Activated T-cell treated with anti-CD3 and anti-CD28 coated beads, Interleukin-2, amount 50 U/mL, for 1 hour (primary cell): ENCODE results near the gene SLBP.

Experiments used
- DNase-seq: peaks from one replicate; pipeline ENCODE4 v3.0.0-alpha.2; 2020

Gene SLBP

DNA sequence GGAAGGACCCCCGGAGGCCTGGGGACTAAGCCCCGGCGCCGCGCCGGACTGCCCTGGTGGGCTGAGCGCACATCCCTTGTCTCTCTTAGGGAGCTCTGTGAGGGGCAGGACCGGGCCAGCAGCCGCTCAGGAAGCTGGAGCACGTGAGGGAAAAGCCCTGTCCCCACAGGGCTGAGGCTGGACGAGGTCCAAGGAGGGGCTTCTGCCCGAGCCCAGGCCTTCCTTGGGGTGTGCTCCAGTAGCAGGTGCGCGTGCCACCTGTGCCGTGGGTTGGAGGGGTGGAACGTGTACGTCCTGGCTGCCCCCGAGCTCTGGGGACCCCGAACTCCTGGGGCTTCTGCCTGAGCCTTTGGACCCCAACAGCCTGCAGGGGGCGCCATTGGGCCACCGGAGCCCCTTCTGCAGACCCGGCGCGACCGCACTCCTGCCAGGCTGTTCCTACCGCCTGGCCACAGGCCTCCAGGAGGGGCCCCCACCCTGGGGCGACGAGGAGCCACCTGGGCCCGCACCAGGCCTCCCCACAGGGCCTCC is 36.4 kb upstream of the SLBP start:
- peak; percentile 78 for DNase-seq

DNA sequence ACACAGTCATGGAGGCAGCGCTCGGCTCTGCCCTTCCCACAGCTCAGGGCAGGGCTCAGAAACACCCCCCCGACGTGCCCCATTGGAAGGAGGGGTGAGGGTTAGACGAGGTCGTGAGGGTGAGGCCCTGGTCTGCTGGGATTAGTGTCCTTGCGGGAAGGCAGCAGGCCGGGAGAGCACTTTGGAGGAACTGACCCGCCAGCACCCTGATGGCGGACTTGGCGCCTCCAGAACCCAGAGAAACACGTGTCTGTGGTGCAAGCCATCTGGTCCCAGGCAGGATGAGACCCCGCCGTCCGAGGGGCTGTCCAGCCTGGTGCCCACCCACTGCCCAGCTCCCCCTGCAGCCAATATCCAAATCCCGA is 35.5 kb upstream of the SLBP start:
- no peak for DNase-seq

DNA sequence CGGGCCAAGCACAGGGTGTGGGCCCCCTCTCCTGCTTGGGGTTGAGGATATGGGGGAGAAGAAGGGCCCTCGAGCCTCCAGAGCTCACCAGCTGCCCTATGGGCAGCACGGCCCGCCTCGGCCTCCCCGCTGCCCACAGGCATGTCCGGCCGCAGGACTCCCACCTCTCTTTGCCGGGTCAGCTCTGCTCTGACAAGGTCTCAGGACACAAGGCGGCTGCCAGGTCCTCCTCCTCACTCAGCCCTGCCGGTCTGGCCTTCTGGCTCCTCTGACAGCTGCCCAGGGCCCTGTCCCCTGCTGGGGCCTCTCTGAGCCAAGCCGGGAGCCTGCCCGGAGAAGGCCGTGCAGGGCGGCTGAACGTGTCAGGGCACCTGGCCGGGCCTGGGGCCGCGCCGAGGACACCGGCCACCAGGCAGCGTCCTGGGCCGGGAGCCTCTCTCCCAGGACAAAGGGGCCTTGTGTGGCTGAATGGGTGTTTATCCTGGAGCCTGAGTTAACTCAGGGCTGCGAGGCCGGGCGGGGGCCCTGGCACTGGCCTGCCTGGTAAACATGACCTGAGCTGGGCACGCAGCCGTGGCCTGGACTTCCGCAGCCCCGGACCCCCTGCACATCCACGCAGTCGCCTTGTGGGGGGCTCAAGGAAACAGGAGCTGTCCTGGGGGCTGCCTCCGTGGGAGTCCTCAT is 34.9 kb upstream of the SLBP start:
- no peak for DNase-seq

DNA sequence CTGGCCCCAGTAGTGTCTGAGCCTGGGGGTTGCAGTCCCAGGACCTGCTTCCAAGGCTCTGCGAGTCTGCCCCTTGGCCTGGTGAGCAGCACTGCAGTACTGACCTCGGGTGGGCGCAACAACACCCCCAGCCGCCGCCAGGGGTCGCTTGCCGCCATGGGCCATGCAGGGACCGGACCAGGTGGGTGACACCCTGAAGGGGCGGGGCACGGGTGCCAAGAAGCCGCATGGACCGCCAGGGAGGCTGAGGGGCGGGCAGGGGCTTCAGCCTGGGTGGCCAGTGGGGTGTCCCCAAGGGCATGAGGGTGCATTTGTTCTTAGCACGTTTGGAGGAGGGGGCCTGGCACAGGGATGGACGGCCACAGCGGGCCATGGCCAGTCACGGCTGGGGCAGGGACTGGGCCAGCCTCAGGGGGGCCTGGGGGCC is 34.2 kb upstream of the SLBP start:
- peak; percentile 77 for DNase-seq

DNA sequence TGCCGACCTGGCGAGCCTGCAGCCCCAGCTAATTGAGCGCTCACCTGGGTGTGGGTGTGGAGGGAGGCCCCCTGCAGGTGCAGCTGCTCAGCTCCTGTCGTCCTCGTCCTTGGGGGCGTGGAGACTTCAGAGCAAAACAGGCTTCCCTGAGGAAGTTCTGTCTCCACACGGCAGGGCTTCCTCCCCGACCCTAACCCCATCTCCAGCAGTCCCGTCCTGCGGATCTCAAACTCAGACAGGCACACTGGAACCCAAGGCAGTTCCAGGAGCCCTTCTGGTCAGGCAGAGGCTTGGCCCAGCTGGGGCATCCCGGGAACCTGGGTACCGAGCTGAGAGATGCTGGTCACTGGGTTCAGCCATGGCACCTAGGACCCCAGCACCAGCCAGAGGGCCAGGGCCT is 33.6 kb upstream of the SLBP start:
- DNase-seq = no peak

DNA sequence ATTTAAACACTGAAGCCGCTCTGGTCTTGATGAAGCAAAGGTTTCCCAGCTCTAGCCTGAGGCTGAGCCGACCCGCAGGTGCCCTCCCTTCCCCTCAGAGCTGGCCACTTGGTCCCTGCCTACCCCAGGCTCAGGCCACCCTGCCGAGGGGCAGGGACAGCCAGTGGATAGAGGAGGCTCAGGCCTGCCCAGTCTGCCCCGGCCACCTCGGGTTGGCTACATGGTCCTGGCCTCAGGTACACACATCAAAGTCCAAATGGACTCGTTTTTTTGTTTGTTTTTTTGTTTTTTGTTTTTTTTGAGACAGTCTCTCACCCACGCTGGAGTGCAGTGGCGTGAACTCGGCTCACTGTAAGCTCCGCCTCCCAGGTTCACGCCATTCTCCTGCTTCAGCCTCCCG is 33.0 kb upstream of the SLBP start:
- DNase-seq = no peak

DNA sequence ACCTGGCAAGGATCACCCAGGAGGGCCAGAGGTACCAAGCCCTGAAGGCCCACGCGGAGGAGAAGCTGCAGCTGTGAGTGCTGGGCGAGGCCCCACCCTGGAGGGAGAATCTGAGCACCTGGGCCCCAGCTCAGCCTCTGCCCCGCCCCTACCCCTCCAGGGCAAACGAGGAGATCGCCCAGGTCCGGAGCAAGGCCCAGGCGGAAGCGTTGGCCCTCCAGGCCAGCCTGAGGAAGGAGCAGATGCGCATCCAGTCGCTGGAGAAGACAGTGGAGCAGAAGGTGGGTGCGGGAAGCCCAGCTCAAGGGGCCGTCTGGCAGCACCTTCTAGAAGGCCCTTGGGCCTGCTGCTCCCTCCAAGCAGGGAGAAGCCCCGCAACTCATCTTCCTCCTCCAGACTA is 32.4 kb upstream of the SLBP start:
- DNase-seq = no peak

DNA sequence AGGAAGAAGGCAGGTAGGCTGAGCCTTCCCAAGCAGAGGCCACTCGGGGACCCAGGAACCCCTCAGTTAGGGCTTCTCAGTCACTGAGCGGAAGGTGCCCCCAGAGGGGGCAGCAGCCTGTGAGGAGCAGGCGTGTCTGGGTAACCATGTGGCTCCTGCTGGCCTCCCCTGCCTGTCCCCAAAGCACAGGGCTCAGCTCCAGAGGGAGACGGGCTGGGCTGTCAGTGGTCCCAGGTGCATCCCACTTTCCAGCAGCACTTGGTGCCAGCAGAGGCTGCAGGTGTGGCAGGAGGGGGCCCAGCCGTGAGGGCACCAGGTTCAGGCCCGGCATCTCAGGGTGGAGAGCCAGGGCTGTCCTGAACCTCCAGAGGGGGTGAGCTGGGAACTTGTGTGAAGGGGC is 31.9 kb upstream of the SLBP start:
- DNase-seq = no peak

DNA sequence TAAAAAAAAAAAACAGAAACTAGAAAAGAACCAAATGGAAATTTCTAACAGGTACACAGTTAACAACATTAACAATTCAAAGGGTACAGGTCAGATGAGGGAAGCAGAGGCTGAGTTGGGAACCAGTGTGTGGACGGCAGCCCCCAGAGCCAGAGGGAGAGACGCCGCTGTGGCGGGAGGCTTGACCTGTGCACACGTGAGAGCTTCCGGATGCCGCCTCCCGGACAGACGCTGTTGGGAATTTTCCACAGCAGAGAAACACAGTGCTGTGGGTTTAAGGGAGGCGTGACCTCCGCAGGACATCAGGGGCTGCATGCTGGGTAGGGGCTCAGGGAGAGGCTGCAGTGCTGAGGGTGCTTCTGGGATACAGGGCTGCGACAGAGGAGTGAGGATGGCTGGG is 31.4 kb upstream of the SLBP start:
- DNase-seq = no peak

DNA sequence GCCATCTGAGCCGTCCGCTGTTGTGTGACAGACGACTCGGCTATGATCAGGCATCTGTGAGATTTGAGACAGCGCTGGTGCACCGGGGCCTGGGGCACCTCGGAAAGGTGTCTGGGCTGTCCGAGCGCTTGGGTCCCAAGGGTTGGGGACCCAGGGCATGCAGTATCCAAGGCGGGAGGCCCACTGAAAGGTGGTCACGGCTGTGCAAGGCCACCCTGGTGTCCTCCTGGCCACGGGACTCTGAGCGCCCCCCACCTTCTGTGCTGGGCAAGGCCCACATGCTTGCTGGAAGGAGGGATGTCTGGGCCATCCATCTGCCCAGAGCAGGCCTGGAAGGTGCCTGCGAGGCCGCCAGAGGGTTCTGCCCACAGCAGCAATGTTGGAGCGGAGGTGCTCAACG is 29.1 kb upstream of the SLBP start:
- no peak for DNase-seq

DNA sequence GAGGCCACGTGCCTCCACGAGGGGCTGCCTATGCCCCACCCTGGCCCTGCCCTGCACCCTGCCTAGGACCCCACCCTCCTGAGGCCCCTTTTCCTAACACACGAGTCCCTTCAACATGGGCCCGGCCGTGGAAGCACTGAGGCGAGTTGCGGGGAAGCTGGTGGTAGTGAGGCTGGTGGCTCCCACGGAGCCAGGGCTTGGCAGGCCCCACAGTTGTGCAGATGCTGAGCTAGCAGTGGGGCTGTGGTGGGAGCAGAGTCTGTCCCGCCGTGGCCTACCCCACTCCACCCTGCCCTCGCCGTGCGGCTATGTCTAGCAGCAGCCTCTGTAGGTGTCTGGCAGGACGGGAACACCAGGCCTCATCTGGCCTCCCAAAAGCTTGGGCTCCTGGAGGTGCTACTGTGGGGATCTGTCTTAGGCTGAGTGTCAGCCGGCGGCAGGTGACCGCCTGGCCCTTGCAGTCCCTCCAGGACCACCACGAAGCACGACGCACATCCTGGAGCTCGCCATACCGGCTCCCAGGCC is 28.0 kb upstream of the SLBP start:
- DNase-seq = no peak

DNA sequence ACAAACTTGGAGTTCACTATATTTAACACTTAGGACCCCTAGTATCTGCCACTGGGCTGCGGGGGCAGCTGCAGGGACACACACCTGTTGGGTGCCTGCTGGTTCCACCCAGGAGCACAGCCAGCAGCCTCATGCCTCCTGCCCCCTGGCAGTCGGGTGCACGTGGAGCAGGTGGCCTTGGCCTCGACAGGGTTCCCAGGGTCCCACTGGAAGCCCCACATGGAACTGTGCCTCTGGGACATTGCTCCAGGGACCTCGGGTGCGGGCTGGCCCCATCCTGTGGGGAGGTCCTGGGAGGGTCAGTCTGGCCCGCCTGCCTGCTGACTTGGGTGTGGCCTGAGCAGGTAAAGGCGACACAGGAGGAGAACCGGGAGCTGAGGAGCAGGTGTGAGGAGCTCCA is 27.2 kb upstream of the SLBP start:
- no peak for DNase-seq

DNA sequence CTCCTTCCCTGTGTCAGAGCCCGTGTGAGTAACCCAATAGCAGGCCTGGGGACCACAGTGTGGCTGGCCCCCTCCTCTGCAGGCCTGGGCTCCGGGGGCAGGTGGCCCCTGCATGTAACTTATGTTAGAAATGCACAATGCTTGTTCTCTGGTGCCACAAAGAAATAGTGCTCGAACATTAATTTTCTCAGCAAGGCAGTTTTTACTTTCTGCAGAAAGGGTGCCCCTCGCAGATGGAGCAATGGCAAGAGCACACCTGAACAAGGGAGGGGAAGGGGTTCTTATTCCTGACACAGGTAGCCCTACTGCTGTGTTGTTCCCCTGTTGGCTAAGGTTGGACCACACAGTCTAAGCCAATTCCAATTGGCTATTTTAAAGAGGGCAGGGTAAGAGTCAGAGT is 26.3 kb upstream of the SLBP start:
- DNase-seq = no peak

DNA sequence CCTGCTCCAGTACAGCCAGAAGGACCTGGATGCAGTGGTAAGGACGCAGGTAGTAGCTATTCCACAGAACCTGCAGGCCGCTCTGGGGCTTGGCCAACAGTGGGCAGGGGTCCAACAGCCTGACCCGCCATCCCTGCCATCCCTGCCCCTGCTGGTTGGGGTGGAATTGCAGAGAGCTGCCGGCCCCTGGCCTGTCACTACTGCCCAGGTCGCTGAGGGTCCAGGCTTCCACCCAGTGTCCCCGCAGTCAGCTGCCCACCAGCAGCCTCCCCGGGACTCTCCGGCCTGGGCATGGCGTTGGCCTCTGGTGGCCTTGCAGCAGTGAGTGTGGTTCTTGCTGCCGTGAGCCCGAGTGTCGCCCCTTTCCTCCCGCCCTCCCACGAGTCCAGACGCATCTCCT is 25.5 kb upstream of the SLBP start:
- no peak for DNase-seq

DNA sequence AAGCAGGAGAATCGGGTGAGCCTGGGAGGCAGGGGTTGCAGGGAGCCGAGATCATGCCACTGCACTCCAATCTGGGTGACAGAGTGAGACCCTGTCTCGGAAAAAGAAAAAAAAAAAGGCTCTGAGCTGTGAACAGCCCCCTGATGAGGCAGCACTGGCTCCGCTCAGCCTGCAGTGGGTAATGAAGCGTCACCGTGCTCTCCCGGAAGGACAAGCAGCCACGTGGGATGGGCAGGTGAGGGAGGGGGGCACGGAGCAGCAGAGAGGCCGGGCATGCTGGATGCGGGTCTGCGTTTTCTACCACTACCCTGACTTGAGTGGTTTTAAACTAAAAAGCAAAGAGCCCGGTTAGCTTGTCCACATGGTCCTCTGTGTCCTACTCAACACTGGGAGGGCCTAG is 24.7 kb upstream of the SLBP start:
- no peak for DNase-seq

DNA sequence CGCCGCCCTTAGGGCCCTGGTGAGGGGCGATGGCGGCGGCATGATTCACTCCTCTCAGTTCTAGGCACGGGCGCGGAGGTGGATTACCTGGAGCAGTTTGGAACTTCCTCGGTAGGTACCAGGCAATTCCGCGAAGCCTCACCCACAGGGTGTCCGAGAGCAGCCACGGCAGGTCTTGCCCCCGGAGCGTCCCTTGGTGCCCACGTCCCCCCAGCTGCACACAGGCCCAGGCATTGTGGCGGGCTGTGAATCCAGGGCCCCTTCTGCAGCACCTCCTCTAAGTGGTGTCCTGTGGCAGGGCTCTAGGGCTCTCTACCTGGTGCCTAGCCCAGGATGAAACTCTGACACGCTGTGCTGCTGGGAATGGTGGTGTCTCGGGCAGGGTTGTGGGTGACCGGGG is 23.1 kb upstream of the SLBP start:
- DNase-seq = no peak

DNA sequence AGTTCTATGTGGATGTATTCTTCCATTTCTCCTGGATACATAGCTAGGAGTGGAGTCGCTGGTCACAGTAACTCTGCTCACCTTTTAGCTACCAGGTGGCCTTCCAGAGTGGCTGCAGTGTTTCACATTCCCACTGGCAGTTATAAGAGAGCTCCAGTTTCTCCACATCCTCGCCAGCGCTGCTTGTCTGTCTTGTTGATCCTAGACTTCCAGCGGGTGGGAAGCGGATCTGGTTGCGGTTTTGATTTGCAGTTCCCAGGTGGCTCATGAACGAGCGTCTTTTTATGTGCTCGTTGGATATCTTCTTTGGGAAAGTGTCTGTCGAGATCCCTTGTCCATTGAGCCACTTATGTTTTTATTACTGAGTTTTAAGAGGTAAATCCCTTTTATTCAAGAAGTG is 20.8 kb upstream of the SLBP start:
- DNase-seq = no peak

DNA sequence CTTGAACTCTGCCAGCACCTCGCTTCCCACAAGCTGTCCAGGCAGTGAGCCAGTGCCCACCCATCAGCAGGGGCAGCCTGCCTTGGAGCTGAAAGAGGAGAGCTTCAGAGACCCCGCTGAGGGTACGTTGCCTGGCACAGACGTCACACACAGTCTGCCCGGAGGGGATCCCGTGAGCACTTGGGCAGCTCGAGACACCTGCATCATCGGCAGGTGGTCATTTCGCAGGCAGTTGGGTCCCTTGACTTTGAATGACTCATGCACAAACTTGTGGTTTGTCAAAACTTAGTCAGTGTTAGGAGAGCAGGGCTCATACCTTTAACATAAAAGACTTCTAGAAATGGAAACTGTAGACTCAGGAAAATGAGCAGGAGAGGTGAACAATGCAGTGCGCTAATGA is 19.1 kb upstream of the SLBP start:
- DNase-seq = no peak

DNA sequence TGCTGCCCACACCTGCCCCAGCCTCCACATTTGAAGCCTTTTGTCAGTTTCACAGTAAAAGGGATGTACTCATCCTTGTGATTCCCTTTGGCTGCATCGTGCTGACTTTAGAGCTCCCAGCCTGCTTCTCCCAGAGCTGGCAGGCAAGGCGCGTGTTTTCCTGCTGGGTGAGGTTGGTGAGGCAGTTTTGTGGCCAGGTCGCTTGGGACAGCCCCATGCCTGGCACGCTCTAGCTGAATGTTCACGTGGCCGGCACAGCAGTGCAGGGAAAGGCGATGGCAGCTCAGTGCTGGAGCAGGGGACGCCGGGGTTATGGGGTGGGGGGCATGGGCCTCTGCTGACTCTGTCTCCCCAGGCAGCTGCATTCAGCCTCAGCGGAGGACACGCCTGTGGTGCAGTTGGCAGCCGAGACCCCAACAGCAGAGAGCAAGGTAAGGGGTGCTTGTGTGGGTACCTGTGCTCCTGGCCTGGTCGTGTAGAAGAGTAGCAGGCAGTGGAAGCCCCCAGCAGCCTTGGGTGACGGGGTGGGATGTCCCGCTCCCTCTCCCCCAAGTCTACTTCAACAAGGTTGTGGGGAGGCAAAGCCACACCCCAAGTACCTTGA is 18.5 kb upstream of the SLBP start:
- no peak for DNase-seq

DNA sequence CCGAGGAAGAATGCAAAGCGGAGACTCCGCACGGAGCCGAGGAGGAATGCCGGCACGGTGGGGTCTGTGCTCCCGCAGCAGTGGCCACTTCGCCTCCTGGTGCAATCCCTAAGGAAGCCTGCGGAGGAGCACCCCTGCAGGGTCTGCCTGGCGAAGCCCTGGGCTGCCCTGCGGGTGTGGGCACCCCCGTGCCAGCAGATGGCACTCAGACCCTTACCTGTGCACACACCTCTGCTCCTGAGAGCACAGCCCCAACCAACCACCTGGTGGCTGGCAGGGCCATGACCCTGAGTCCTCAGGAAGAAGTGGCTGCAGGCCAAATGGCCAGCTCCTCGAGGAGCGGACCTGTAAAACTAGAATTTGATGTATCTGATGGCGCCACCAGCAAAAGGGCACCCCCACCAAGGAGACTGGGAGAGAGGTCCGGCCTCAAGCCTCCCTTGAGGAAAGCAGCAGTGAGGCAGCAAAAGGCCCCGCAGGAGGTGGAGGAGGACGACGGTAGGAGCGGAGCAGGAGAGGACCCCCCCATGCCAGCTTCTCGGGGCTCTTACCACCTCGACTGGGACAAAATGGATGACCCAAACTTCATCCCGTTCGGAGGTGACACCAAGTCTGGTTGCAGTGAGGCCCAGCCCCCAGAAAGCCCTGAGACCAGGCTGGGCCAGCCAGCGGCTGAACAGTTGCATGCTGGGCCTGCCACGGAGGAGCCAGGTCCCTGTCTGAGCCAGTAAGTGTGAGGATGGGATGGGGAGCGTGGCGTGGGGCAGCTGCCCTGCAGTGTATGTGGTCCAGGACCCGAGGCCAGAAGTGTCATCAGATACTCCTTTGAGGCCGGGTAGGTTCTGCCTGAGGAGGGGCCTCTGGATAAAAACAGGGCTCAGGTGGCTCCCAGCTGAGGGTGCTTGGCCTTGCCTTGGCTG is 16.2 kb upstream of the SLBP start:
- peak; percentile 16 for DNase-seq

DNA sequence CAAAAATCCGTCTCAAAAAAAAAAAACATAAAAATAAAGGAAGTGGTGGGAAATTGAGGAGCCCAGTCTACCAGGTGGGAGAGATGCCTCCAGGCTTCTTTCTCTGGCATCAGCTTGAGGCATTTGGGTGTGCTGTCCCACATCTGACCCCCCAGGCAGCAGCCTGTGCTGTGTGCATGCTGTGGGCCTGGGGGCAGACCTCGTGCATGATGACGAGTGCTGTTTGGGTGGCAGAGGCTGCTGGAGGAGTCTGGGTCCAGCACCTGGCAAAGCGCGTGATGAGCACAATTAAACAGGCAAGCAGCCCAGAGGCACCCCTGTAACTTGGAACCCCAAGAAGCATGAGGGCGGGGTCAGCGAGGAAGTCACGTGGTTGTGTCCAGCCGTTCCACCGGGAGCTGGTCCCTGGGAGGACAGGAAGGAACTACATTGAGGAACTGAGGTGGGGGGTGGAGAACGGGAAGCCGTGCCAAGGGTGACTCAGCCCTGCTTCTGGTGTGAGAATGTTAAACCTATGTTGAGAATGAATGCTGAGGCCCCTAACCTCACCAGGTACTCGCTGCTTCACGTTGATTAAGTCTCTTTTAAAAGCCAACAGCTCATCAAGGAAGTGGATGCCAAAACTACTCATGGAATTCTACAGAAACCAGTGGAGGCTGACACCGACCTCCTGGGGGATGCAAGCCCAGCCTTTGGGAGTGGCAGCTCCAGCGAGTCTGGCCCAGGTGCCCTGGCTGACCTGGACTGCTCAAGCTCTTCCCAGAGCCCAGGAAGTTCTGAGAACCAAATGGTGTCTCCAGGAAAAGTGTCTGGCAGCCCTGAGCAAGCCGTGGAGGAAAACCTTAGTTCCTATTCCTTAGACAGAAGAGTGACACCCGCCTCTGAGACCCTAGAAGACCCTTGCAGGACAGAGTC is 15.3 kb upstream of the SLBP start:
- DNase-seq = peak; percentile 17

DNA sequence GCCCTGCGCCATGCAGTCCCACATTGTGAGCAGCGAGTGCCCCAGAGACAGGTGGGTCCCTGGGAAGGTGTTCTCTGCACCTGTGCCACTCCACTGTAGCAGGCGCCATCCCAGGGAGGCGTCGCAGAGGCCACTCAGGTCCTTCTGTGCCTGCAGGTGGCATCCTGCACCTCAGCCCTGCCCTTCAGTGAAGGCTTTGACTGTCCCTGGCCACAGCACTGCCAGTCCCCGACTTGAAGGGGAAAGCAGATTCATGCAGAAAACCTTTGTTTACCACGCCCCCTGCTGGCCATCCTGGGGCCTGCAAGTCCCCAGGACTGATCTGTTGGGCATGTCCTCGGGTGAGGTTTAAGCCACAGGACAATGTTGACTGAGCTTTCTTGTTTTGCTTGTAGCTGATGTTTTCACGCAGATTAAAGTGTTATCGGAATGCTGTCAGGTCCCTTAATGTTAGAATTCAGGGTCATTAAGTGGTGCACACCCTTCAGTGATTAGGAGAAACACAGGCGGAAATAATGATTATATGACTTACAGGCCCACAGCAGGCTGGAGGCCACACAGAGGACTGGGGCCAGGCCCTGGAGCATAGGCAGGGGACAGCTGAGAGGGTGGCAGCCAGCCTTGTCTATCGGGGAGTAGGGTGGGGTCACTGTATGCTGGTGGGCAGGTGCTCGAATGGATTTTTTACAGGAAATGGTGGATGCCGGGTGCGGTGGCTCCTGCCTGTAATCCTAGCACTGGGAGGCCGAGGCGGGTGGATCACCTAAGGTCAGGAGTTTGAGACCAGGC is 14.2 kb upstream of the SLBP start:
- peak; percentile 92 for DNase-seq
